Activated naive CD4-positive, alpha-beta T cell treated with anti-CD3 and anti-CD28 coated beads for 36 hours (primary cell): ENCODE data around the gene RPL36. TPM values are rescaled to one million over a fixed set of nuclear protein-coding genes. Genes with fewer than 3 reads are reported as not detected.
"Not testable (repeated sequence)": the region's sequence is repeated elsewhere in the genome, so short reads cannot be mapped to it uniquely, and the experiment has no call there.

Source experiments
- CTCF ChIA-PET: fragments of 350-600 bp; sonication (Branson Sonifier 250); formaldehyde crosslinking; loops from one replicate; lab custom pipeline; 2021; ENCODE audit warnings: antibody characterized with exemption; lab: Charles Lee
- DNase-seq: peaks from one replicate; pipeline ENCODE4 v3.0.0-alpha.2; 2020
- H3K27ac Mint-ChIP-seq: one replicate; pipeline ENCODE4 v1.8.0; 2021; ENCODE audit warnings: mild to moderate bottlenecking, mixed read lengths
- H3K27me3 Mint-ChIP-seq: one replicate; pipeline ENCODE4 v1.8.0; 2021; ENCODE audit warnings: low read depth, mixed read lengths
- H3K36me3 Mint-ChIP-seq: one replicate; pipeline ENCODE4 v1.8.0; 2021; ENCODE audit warnings: low read depth, mixed read lengths
- H3K4me1 Mint-ChIP-seq: one replicate; pipeline ENCODE4 v1.8.0; 2021; ENCODE audit warnings: low read depth, mixed read lengths
- H3K4me3 Mint-ChIP-seq: one replicate; pipeline ENCODE4 v1.8.0; 2021; ENCODE audit warnings: mild to moderate bottlenecking, moderate library complexity, mixed read lengths
- H3K9me3 Mint-ChIP-seq: one replicate; pipeline ENCODE4 v1.8.0; 2021; ENCODE audit warnings: mixed read lengths
- intact Hi-C: fragments of 100-400 bp; cut with micrococcal nuclease; formaldehyde crosslinking; loops from one replicate; pipeline ENCODE4 v1.15.1; 2023
- total RNA-seq, 2 experiments: library from RNA; stranded (reverse); gene quantifications; one replicate each; pipeline ENCODE4 v1.2.3, GENCODE V29; 2021

Gene RPL36
- total RNA-seq, 2 experiments from 2014 or later = 1,916 to 2,003 TPM

DNA sequence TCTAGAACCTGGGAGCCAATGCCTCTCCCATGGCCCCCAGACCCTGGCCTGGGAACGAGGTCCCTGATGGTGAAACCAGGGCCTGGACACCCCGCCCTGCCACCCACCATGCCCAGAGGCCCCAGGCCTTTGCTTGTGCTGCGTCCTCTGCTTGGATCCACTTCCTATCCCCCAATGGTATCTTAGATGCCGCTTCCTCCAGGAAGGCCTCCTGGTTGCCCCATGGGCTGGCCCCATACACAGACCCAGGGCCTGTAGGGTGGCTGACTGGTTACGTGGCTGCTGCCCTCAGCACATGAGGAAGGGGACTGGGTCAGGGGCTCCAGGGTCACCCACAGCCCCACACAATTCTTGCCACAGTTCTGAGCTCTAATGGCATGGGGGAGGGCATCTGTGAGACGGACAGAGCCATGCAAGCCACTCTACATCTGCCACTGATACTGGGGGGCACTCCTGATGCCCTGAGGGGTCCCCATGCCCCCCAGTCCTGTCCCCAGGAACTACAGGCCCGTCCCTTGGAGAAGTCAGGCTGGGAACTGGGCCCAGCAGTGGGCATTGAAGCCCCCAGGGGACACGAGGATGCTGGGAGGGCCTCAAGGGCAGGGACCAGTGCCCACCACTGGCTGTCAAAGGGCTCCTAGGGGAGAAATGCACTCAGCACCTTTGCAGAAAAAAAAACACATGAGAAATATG is 5.0 kb downstream of the RPL36 start:
- no peaks in the 10 kb centered on the region for H3K9me3 Mint-ChIP-seq
- H3K27ac Mint-ChIP-seq = peak overlapping the region; percentile 46

DNA sequence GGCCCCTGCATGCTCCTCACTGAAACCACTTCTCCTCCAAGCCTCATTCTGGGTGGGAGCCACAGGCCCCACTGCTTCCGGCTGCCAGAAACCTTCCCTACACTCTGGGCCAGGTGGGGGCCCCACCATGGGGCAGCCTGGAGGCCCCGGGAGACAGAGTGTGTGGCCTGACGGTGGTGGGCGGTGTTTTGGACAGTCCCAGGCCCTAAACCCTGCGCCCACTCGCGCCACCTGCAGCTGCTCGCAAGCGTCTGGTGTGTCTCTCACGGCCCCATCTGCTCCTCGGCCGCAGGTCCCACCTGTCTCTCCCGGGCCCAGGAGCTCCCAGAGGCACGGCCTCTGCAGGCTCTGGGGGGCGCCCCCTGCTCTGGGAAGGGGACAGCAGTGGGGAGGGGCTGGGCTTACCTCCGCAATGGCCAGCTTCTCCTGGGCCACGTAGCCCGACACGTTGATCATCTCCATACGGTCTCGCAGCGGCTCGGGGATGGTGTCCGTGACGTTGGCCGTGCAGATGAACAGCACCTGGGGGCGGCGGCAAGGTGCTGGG is 5.6 kb downstream of the RPL36 start:
- Mint-ChIP-seq H3K27ac (no peak overlapping the region), H3K4me3 (no peak overlapping the region), H3K36me3 (peaks cover 51% of the 10 kb centered on the region), H3K9me3 (no peaks in the 10 kb centered on the region), H3K4me1 (peaks cover 14% of the 10 kb centered on the region), H3K27me3 (no peaks in the 10 kb centered on the region)
- no peak for DNase-seq
- intact Hi-C loops = no loop called here
- CTCF ChIA-PET = no interaction called here

More for the DNA sequence above, 5.0 kb downstream of the RPL36 start:
- H3K4me3 Mint-ChIP-seq = no peak overlapping the region
- H3K36me3 Mint-ChIP-seq = peaks cover 54% of the 10 kb centered on the region
- no peak for DNase-seq
- H3K27me3 Mint-ChIP-seq = no peaks in the 10 kb centered on the region
- peaks cover 14% of the 10 kb centered on the region for H3K4me1 Mint-ChIP-seq
- CTCF ChIA-PET = no interaction called here
- intact Hi-C loops = no loop called here

DNA sequence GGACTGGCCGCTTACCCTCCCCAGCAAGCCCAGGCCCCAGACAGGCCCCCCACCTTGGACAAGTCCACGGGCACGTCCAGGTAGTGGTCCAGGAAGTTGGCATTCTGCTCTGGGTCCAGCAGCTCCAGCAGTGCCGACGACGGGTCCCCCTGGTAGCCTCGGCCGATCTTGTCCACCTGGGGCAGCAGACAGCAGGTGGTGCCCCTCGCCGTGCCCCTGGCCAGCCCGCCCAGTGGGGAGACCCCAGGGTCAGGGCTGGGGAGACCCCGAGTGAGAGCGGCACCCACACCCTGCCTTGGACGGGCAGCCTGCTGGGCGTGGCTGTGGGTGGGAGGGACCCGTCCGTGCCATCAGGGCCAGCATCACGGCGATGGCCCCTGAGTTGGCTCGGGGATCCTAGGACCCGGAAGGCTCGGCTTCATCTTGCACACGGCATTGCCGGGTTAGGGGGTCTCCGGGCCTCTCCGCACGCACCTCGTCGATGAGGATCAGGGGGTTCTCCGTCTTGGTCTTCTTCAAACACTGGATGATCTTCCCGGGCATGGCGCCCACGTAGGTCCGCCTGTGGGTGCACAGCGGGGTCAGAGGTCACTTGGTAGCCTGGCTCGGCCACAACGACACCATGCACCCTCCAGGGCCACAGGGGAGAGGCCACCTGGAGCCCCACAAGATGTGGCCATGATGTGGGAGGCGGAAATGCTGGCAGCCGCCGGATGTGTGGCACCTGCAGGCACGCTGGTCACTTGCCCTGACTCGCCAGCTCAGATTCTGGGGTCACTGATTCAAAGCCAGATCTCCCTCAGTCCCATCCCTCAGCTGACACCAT is 6.3 kb downstream of the RPL36 start:
- CTCF ChIA-PET = no interaction called here
- no peak for DNase-seq
- intact Hi-C loops = no loop called here

DNA sequence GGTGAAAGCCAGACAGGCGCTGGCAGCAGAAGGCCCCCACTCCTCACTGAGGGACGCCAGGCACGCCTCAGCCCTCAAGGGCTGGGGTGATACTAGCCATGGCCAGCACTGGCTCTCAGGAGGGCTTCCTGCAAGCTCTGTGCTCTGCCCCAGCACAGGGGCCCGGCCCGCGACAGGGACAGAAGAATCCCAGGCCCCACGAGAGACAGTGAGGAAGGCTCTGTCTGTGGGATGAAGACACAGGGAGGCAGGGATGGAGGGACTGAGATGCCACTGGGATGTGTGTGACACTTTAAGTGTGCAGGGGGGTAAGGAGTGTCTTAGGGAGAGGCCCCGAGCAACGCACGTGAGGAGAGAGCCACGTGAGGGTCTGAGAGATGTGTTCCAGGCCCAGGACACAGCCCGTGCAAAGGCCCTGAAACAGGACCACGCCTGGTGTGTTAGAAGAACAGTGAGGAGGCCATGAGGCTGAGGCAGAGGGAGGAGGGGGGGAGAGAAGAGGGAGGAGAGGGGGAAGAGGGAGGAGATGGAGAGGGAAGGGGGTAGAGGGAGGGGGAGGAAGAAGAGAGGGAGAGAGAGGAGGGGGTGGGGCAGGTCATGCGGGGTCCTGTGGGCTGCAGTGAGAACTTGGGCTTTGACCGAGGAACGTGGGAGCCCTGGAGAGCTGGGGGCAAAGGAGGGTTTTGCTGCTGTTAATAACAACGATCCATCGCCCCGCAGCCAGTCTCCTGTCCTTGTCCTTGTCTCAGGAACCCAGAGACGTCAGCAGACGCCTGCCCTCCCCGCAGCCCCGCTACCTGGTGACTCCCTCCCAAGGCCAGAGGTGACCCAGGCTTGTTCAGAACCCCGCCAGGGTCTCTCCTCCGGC is 7.2 kb downstream of the RPL36 start:
- Mint-ChIP-seq H3K4me3 (no peak overlapping the region), H3K27ac (peak overlapping the region; percentile 56), H3K4me1 (peaks cover 9% of the 10 kb centered on the region), H3K27me3 (no peaks in the 10 kb centered on the region), H3K36me3 (peaks cover 46% of the 10 kb centered on the region), H3K9me3 (no peaks in the 10 kb centered on the region)
- intact Hi-C loops = no loop called here
- CTCF ChIA-PET = no interaction called here
- no peak for DNase-seq

More for the DNA sequence above, 6.3 kb downstream of the RPL36 start:
- H3K36me3 Mint-ChIP-seq = peaks cover 50% of the 10 kb centered on the region
- H3K9me3 Mint-ChIP-seq = no peaks in the 10 kb centered on the region
- peak overlapping the region; percentile 30 for H3K27ac Mint-ChIP-seq
- H3K4me3 Mint-ChIP-seq = no peak overlapping the region
- no peaks in the 10 kb centered on the region for H3K27me3 Mint-ChIP-seq
- H3K4me1 Mint-ChIP-seq = peaks cover 12% of the 10 kb centered on the region

DNA sequence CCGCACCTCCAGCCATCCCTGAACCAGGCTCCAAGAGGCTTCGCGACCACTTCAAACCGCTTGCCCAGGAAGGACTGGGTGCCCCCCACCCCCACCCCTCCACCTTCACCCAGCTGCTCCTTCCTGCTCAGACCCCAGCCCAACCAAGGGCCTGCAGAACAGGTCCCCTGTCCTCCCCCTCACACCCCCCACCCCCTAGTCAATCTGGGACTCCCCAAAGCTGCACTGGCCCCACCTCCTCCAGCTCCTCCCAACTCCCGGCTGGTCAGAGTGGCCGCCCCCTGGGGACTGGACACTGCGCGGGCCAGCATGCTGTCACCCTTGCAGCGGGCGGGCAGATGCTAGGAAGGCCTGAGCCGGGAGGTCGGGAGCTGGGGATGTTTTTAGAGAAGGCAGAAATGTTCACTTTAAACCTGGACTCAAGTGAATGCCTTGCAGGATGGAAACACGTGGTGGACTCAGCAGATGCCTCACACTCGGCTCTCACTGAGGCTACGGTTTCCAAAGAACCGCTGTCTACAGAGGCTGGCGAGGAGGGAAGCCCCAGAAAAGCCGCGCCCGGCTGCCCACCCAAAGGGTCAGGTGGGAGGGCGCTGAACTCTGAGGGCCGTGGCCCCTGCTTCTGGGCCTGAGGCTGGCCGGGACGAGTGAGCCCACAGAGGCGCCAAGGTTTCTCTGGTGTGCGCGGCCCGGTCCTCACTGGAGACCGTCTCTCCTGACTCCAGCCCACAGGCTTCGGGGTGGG is 8.0 kb downstream of the RPL36 start:
- CTCF ChIA-PET = interaction anchor here (1.0 kb wide), 1 partner anchor 8 kb away, joined by 4 read pairs; no protein-coding TSS in a partner anchor
- H3K27me3 Mint-ChIP-seq = no peaks in the 10 kb centered on the region
- H3K9me3 Mint-ChIP-seq = no peaks in the 10 kb centered on the region
- H3K36me3 Mint-ChIP-seq = peaks cover 41% of the 10 kb centered on the region
- intact Hi-C loops = no loop called here
- peaks cover 4% of the 10 kb centered on the region for H3K4me1 Mint-ChIP-seq
- no peak overlapping the region for H3K4me3 Mint-ChIP-seq
- no peak overlapping the region for H3K27ac Mint-ChIP-seq
- no peak for DNase-seq

DNA sequence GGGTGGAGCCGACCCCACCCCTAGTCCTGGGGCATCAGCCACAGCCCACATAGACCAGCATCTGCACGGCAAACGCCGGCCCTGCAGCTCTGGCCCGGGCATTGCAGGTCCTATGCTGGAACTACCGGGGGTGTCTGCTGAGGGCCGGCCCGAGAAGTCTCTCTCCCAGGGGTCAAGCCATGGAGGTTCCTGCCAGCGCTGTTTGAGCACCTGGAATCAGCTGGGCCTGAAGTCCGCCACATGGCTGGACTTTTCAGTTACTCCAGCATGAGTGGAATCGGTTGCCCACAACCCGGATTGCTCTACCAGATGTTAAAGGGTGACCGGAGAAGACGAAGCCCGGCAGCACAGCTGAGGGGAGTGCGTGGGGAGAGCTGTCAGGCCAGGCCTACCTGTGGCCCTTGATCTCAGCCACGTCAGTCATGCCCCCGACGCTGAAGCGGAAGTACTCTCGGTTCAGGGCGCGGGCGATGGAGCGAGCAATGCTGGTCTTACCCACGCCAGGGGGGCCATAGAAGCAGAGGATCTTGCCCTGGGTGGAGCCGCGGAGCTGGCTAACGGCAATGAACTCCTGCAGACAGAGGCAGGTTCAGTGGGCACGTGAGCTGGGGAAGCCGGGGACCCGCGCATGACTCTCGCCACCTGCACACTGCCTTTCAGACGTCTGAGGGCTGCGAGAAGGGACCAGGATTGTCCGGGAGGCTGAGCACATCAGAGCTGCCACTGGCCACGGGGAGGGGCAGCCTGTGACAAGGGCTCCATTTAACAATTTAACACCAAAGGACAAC is 8.7 kb downstream of the RPL36 start:
- Mint-ChIP-seq H3K9me3 (no peaks in the 10 kb centered on the region), H3K27me3 (no peaks in the 10 kb centered on the region), H3K4me3 (no peak overlapping the region), H3K27ac (no peak overlapping the region), H3K36me3 (peaks cover 45% of the 10 kb centered on the region), H3K4me1 (peaks cover 2% of the 10 kb centered on the region)
- CTCF ChIA-PET = interaction anchor here (1.0 kb wide), 1 partner anchor 9 kb away, joined by 4 read pairs; no protein-coding TSS in a partner anchor
- intact Hi-C loops = no loop called here
- DNase-seq = no peak

DNA sequence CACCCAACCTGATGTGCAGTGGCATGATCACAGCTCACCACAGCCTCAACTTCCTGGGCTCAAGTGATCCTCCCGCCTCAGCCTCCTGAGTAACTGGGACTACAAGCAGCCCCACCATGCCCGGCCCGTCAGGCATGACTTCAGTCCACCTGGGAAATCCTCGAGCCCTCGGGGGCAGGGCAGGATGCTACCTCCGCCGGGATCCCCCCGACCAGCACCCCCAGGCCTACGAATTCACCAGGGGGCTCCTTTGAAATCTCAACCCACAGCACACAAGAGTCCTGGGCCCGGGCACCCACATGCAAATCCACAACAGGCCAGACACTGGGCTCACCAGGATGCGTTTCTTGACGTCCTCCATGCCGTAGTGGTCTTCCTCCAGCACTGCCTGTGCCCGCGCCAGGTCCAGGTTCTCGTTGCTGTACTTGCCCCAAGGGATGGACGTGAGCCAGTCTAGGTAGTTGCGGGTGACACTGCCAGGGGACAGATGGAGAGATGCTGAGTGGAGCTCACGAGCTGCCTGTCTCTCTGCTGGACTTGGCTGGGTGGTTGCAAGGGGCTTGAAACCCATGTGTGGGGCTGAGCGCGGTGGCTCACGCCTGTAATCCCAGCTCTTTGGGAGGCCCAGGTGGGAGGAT is 10.5 kb downstream of the RPL36 start:
- peaks cover 41% of the 10 kb centered on the region for H3K36me3 Mint-ChIP-seq
- no peaks in the 10 kb centered on the region for H3K27me3 Mint-ChIP-seq
- H3K4me3 Mint-ChIP-seq = no peak overlapping the region
- H3K9me3 Mint-ChIP-seq = no peaks in the 10 kb centered on the region
- intact Hi-C loops = no loop called here
- no peak overlapping the region for H3K27ac Mint-ChIP-seq
- H3K4me1 Mint-ChIP-seq = peaks cover 2% of the 10 kb centered on the region
- no peak for DNase-seq
- CTCF ChIA-PET = no interaction called here

DNA sequence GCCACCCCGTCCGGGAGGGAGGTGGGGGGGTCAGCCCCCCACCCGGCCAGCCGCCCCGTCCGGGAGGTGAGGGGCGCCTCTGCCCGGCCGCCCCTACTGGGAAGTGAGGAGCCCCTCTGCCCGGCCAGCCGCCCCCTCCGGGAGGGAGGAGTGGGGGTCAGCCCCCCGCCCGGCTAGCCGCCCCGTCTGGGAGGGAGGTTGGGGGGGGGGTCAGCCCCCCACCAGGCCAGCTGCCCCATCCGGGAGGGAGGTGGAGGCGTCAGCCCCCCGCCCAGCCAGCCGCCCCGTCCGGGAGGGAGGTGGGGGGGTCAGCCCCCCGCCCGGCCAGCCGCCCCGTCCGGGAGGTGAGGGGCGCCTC is 11.9 kb downstream of the RPL36 start:
- CTCF ChIA-PET, H3K27me3 Mint-ChIP-seq, H3K27ac Mint-ChIP-seq, intact Hi-C loops, DNase-seq, H3K4me3 Mint-ChIP-seq, H3K4me1 Mint-ChIP-seq, H3K9me3 Mint-ChIP-seq: not testable (repeated sequence)
- H3K36me3 Mint-ChIP-seq = peaks cover 48% of the 10 kb centered on the region

DNA sequence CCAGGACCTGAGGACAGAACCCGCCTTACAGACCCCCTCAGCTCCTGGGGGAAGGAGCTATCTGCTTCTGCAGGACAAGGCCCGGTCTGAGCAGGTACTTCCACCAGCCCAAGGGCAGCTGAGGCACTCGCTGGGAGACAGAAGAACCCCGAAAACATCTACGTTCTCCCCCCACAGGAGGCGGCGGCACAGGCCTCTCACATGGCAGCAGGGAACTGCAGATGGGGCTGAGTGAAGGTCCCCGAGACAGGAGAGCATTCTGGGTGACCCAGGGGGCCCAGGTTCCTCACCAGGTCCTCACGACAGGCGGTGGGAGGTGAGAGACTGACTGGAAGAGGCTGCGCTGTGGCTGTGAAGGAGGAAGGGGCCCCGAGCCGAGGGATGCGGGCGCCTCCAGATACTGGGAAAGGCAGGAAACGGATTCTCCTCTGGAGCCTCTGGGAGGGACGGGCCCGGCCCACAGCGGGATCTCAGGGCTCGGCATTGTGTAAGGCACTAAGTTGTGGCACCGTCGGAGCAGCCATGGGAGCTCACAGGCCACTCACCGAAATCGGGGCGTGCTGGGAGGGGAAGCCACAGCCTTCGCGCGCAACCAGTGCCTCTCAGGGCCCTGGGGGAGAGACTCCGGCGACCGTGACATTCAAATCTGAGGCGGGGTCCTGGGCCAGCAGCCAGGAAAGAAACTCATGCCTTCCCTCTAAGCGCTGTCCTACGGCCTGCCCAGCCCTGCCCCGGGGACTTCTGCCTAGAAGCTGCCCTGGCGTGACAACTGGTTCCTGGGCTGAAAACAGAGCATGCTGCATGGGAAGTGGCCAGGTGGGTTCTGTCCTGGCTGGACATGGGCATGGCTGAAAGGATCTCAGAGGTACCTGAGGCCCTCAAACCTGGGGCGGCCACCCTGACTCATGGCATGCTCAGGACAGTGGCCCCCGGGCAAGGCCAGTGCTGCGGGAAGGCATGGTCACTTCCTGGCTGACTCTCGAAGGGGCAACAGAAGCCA is 14.0 kb downstream of the RPL36 start:
- no peak for DNase-seq
- peaks cover 49% of the 10 kb centered on the region for H3K36me3 Mint-ChIP-seq
- no peak overlapping the region for H3K27ac Mint-ChIP-seq

DNA sequence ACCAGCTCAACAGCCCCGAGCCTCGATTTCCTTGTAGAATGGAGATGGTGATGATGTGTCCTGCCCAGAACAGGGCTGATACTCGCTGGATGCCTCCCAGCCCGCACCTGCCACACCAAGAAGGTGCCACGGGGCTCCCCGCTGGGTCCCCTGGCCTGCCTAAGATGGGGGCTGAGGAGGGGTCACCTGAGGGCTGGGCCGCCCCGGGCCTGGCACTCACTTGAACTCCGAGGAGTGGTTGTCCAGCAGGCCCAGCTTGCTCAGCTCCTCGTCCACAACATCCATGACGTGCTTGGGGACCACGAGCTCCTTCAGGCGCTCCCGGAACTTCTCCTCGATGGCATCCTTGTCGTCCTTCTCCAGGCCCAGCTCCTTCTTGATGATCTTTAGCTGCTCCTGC is 15.5 kb downstream of the RPL36 start:
- intact Hi-C loops = no loop called here
- no peak for DNase-seq
- Mint-ChIP-seq H3K36me3 (peaks cover 50% of the 10 kb centered on the region), H3K4me1 (no peaks in the 10 kb centered on the region), H3K9me3 (no peaks in the 10 kb centered on the region), H3K4me3 (no peak overlapping the region), H3K27ac (no peak overlapping the region), H3K27me3 (no peaks in the 10 kb centered on the region)
- CTCF ChIA-PET = interaction anchor here (0.5 kb wide), 1 partner anchor 38 kb away, joined by 3 read pairs; no protein-coding TSS in a partner anchor

More for the DNA sequence above, 14.0 kb downstream of the RPL36 start:
- H3K27me3 Mint-ChIP-seq = no peaks in the 10 kb centered on the region
- CTCF ChIA-PET = no interaction called here
- H3K9me3 Mint-ChIP-seq = no peaks in the 10 kb centered on the region
- intact Hi-C loops = no loop called here
- no peaks in the 10 kb centered on the region for H3K4me1 Mint-ChIP-seq
- no peak overlapping the region for H3K4me3 Mint-ChIP-seq
